Mammary epithelial cell (primary cell): Measurements from ENCODE around the gene GALNT18.

Experiments used
- EZH2 ChIP-seq: IDR thresholded peaks from 2 replicates; pipeline ENCODE4 v1.6.1; 2012; ENCODE audit warnings: low read length, inconsistent platforms, borderline replicate concordance
- TF ChIP-seq, protein P1 (sequence below), 2 donors: IDR thresholded peaks in 1 of 2; conservative IDR thresholded peaks in 1 of 2; 2 replicates each; pipeline ENCODE4 v1.5.1; 2011 to 2012; ENCODE audit warnings: inconsistent platforms in 2 of 2, low read length in 2 of 2, mild to moderate bottlenecking in 2 of 2, control low read depth in 1 of 2, low read depth in 1 of 2; ENCODE audit not compliant: insufficient read depth in 1 of 2; ENCODE audit errors: extremely low read depth in 1 of 2

DNA sequence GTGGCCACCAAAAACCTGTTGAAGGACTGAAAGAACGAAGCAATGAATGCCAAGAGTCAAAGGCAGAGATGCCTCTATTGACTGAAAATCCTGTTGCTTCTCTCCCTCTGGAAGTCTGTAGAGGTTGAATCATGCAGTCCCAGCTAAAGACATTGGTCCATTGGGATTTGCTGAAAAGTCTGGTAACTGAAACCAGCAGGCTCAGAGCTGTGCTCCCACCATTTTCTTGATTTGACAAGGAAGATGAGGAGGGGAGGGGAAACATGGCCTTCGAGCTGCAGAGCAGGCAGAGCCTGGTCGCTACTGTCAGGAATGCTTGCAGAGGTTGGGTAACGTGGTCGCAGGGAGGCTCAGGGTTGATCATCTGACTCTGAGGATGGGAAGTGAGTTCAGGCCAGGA is 196.0 kb downstream of the GALNT18 start:
- TF ChIP-seq, protein P1, sequence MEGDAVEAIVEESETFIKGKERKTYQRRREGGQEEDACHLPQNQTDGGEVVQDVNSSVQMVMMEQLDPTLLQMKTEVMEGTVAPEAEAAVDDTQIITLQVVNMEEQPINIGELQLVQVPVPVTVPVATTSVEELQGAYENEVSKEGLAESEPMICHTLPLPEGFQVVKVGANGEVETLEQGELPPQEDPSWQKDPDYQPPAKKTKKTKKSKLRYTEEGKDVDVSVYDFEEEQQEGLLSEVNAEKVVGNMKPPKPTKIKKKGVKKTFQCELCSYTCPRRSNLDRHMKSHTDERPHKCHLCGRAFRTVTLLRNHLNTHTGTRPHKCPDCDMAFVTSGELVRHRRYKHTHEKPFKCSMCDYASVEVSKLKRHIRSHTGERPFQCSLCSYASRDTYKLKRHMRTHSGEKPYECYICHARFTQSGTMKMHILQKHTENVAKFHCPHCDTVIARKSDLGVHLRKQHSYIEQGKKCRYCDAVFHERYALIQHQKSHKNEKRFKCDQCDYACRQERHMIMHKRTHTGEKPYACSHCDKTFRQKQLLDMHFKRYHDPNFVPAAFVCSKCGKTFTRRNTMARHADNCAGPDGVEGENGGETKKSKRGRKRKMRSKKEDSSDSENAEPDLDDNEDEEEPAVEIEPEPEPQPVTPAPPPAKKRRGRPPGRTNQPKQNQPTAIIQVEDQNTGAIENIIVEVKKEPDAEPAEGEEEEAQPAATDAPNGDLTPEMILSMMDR (conservative IDR thresholded peaks at IDR 0.05 in 1 of 2, IDR thresholded peaks at IDR 0.05 in 1 of 2; ENCODE audit: extremely low read depth in 1 of 2, insufficient read depth in 1 of 2, low read depth in 1 of 2, low read length in 2 of 2) = no peak
- TF ChIP-seq EZH2 = no peak
